GM12878 (cell line): ENCODE measurements around the gene INO80. TPM values are rescaled to one million over a fixed set of nuclear protein-coding genes. Genes with fewer than 3 reads are reported as not detected.

Experiments
- ATAC-seq: fragments of 200-7000 bp; cut with Tn5 transposase; 3 replicates; pipeline ENCODE4 v1.9.1; 2020; ENCODE audit warnings: mild to moderate bottlenecking, moderate library complexity
- BruUV-seq: library from RNA; stranded (reverse); fragments of 400-500 nt; replicated peaks from 2 replicates; lab custom pipeline; 2021; lab: Mats Ljungman, UMichigan
- CTCF ChIA-PET: fragments of 300-600 bp; sonication (Branson Sonifier 250); formaldehyde crosslinking; extraction: SDS; loops from one replicate; lab custom pipeline; 2021; ENCODE audit warnings: inconsistent platforms; lab: Yijun Ruan, JAX
- POLR2A ChIA-PET: fragments of 350-600 bp; formaldehyde crosslinking; extraction: SDS; loops from one replicate; lab custom pipeline; 2021; ENCODE audit warnings: inconsistent platforms; lab: Charles Lee
- RAD21 ChIA-PET: fragments of 300-600 bp; sonication (Branson Sonifier 250); formaldehyde crosslinking; loops from one replicate; lab custom pipeline; 2023; ENCODE audit warnings: antibody characterized with exemption; ENCODE audit not compliant: unreplicated experiment; lab: Charles Lee
- SMC1A ChIA-PET: fragments of 300-600 bp; sonication (Branson Sonifier 250); formaldehyde crosslinking; loops from one replicate; lab custom pipeline; 2023; ENCODE audit not compliant: unreplicated experiment, uncharacterized antibody; lab: Charles Lee
- DNase-seq: peaks from one replicate; pipeline ENCODE4 v3.0.0-alpha.2; 2011; ENCODE audit warnings: low read depth, low spot score
- FAIRE-seq: peaks from 3 replicates; lab custom pipeline; 2011; peaks lifted over from hg19 to GRCh38; lab: Jason Lieb, UNC
- H2AFZ ChIP-seq: 2 replicates; pipeline ENCODE4 v1.6.0; 2011; ENCODE audit warnings: low read depth, low read length, control low read depth; ENCODE audit not compliant: control insufficient read depth
- H3K27ac ChIP-seq: 2 replicates; pipeline ENCODE4 v1.5.1; 2011; ENCODE audit warnings: control low read depth; ENCODE audit not compliant: control insufficient read depth, insufficient read depth
- H3K27me3 ChIP-seq, 2 experiments: replicated peaks in 1 of 2; 2 replicates each; pipeline versions ENCODE4 v1.6.0 to v1.6.1; 2011; ENCODE audit warnings: low read length in 1 of 2; ENCODE audit not compliant: control insufficient read depth in 2 of 2, insufficient read depth in 2 of 2
- H3K36me3 ChIP-seq, 2 experiments: 2 replicates each; pipeline ENCODE4 v1.5.1; 2011; ENCODE audit warnings: low read length in 1 of 2; ENCODE audit not compliant: control insufficient read depth in 2 of 2, insufficient read depth in 2 of 2
- H3K4me1 ChIP-seq: 2 replicates; pipeline ENCODE4 v1.6.1; 2011; ENCODE audit warnings: mild to moderate bottlenecking, low read length, moderate library complexity, mixed read lengths; ENCODE audit not compliant: control insufficient read depth, insufficient read depth
- H3K4me2 ChIP-seq: 2 replicates; pipeline ENCODE4 v1.6.0; 2011; ENCODE audit warnings: control low read depth; ENCODE audit not compliant: control insufficient read depth, insufficient read depth
- H3K4me3 ChIP-seq: fragments of 200-600 bp; sonication (generic); 2 replicates; pipeline ENCODE4 v1.5.1; 2016
- H3K79me2 ChIP-seq: 2 replicates; pipeline ENCODE4 v1.6.0; 2011; ENCODE audit warnings: low read length; ENCODE audit not compliant: control insufficient read depth, insufficient read depth
- H3K9ac ChIP-seq: 2 replicates; pipeline ENCODE4 v1.8.0; 2011; ENCODE audit warnings: low read length, control low read depth, mixed read lengths; ENCODE audit not compliant: control insufficient read depth, insufficient read depth
- H3K9me3 ChIP-seq: replicated peaks from 3 replicates; pipeline ENCODE4 v1.5.1; 2011; ENCODE audit warnings: mild to moderate bottlenecking, low read length; ENCODE audit not compliant: control insufficient read depth, insufficient read depth
- H4K20me1 ChIP-seq: 2 replicates; pipeline ENCODE4 v1.6.0; 2011; ENCODE audit not compliant: control insufficient read depth, insufficient read depth
- CHD1 ChIP-seq: IDR thresholded peaks from 2 replicates; pipeline ENCODE4 v1.6.1; 2012; ENCODE audit warnings: low read depth, low read length, improper control_type of control experiment
- RFX5 ChIP-seq: IDR thresholded peaks from 2 replicates; pipeline ENCODE4 v1.6.1; 2011; ENCODE audit warnings: low read depth, low read length, improper control_type of control experiment
- SP1 ChIP-seq: IDR thresholded peaks from one replicate; pipeline ENCODE4 v1.6.1; 2011; ENCODE audit warnings: low read depth, low read length
- SREBF1 ChIP-seq: IDR thresholded peaks from 2 replicates; pipeline ENCODE4 v1.6.1; 2012; ENCODE audit warnings: mild to moderate bottlenecking, low read length
- WGBS: methylation state at CpG from one replicate; pipeline ENCODE4 v1.1.6; 2016; ENCODE audit warnings: low lambda C conversion rate; ENCODE audit not compliant: insufficient replicate concordance, insufficient coverage; ENCODE audit errors: missing lambda C conversion rate; 5-methylcytosine and 5-hydroxymethylcytosine counted together
- in situ Hi-C: fragments of 300-500 bp; cut with MboI; formaldehyde crosslinking; loops from 9 replicates; pipeline ENCODE4 v1.14.3; 2018; ENCODE audit warnings: mixed read lengths
- intact Hi-C: fragments of 100-400 bp; cut with micrococcal nuclease; formaldehyde crosslinking; loops from one replicate; pipeline ENCODE4 v1.14.2; 2022; ENCODE audit not compliant: unreplicated experiment
- polyA plus RNA-seq, 11 experiments: library from polyadenylated mRNA; depleted of rRNA in 4 of 11; unstranded in 6 of 11; stranded (reverse) in 5 of 11; fragments of >200 nt; fragmentation: Nextera tagmentation in 4 of 11; fragmentation: Illumina TruSeq in 1 of 11; extraction: Ambion mirVana in 4 of 11; extraction: Trizol in 1 of 11; gene quantifications; 1 replicate in 1 of 11; 2 replicates in 10 of 11; pipeline versions ENCODE4 v1.2.1 to v1.2.3, GENCODE V29; 2011 to 2016; ENCODE audit warnings: inconsistent platforms in 2 of 11, missing spikeins in 2 of 11, low read depth in 1 of 11
- total RNA-seq, 4 experiments: library from RNA; depleted of rRNA in 3 of 4; stranded (reverse); fragments of >200 nt in 3 of 4; fragmentation: Illumina TruSeq in 1 of 4; extraction: Trizol in 1 of 4; gene quantifications; 2 replicates each; pipeline versions ENCODE4 v1.2.1 to v1.2.3, GENCODE V29; 2013 to 2021
- TF ChIP-seq, protein P1 (sequence below): IDR thresholded peaks from 2 replicates; pipeline ENCODE4 v1.6.1; 2011; ENCODE audit warnings: mild to moderate bottlenecking, low read depth, low read length, moderate library complexity; ENCODE audit not compliant: insufficient replicate concordance
- TF ChIP-seq, protein P2 (sequence below): fragments of 450-650 bp; IDR thresholded peaks from 2 replicates; pipeline ENCODE4 v1.6.1; 2018; ENCODE audit warnings: borderline replicate concordance, mild to moderate bottlenecking; ENCODE audit not compliant: partially characterized antibody
- TF ChIP-seq, protein P3 (sequence below): fragments of 450-650 bp; IDR thresholded peaks from 2 replicates; pipeline ENCODE4 v1.6.1; 2017; ENCODE audit warnings: low read depth, mild to moderate bottlenecking, moderate library complexity

INO80 gene
- total and polyA plus RNA-seq, 10 of the 15 experiments (the other 5 are each of a cell fraction or from before 2014, with no cell fraction given): 4.5 to 25.0 (median 14.2) TPM

DNA sequence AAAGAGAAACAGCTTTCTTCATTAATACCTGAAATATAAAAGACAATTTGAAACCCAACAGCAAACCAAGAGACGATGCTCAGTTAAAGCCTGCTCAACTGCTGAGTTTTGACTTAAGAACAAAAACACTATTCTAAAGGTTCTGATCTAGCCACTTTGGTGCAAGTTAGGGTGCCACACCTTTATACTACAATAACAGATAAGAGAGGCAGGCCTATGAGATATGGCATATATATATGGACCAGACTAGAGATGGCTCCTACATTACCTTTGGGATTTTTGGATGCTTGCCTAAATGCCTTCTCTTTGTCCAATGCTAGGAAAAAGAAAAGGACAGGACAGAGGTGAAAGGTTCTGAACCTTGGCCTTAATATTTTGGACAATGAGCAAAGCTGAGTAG, 68.6 kb downstream of the INO80 start (continued):
- TF ChIP-seq CHD1 (no peak), SREBF1 (no peak)

DNA sequence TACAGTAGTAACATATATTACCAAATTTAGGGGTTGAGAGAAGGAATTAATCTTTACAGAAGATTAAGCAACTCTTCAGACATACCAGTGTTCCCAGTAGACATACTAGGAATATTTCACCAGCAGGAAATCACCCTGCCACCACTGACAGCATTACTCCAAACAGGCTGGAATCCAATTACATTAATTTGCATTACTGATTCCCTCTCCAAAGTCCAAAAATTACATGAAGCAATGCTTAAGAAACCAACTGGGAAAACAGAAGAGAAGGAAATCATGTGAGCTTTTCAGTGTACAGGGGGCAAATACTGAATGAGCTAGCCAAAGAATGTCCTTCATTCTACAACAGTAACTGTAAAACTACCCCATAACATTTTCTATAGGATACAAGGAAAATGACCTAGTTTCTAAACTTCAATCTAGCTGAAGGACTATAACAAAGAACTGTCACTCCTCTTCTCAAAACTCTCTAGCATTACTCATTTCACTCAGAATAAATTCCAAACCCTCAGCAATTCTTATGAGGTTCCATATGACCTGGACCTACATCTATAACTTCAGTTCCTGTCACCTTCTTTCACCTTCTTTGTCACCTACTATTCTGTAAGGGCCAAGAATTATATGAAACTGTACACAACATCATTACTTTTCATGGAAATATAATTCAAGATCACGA, 72.7 kb downstream of the INO80 start:
- Histone ChIP-seq H3K4me2 (no peak overlapping the region), H3K9ac (no peak overlapping the region), H3K4me1 (no peaks in the 10 kb centered on the region), H3K27me3 (no peaks in the 10 kb centered on the region), H3K27ac (no peak overlapping the region), H3K9me3 (no peaks in the 10 kb centered on the region), H2AFZ (no peak overlapping the region), H3K4me3 (no peak overlapping the region), H3K36me3 (peaks cover 8 to 31% of the 10 kb centered on the region in 2 experiments; a peak in 3 of 4 replicates), H3K79me2 (no peaks in the 10 kb centered on the region), H4K20me1 (no peaks in the 10 kb centered on the region)
- SMC1A ChIA-PET: interaction anchor here (1.1 kb wide), 1 partner anchor 11 kb away, joined by 3 read pairs; no protein-coding TSS in a partner anchor
- no TSS peak for BruUV-seq
- POLR2A ChIA-PET: interaction anchor here (1.8 kb wide), 1 partner anchor 102 kb away, joined by 4 read pairs; no protein-coding TSS in a partner anchor
- TF ChIP-seq, protein P1, sequence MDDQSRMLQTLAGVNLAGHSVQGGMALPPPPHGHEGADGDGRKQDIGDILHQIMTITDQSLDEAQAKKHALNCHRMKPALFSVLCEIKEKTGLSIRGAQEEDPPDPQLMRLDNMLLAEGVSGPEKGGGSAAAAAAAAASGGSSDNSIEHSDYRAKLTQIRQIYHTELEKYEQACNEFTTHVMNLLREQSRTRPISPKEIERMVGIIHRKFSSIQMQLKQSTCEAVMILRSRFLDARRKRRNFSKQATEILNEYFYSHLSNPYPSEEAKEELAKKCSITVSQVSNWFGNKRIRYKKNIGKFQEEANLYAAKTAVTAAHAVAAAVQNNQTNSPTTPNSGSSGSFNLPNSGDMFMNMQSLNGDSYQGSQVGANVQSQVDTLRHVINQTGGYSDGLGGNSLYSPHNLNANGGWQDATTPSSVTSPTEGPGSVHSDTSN: no peak
- TF ChIP-seq, protein P2, sequence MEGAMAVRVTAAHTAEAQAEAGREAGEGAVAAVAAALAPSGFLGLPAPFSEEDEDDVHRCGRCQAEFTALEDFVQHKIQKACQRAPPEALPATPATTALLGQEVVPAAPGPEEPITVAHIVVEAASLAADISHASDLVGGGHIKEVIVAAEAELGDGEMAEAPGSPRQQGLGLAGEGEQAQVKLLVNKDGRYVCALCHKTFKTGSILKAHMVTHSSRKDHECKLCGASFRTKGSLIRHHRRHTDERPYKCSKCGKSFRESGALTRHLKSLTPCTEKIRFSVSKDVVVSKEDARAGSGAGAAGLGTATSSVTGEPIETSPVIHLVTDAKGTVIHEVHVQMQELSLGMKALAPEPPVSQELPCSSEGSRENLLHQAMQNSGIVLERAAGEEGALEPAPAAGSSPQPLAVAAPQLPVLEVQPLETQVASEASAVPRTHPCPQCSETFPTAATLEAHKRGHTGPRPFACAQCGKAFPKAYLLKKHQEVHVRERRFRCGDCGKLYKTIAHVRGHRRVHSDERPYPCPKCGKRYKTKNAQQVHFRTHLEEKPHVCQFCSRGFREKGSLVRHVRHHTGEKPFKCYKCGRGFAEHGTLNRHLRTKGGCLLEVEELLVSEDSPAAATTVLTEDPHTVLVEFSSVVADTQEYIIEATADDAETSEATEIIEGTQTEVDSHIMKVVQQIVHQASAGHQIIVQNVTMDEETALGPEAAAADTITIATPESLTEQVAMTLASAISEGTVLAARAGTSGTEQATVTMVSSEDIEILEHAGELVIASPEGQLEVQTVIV: no peak
- TF ChIP-seq, protein P3, sequence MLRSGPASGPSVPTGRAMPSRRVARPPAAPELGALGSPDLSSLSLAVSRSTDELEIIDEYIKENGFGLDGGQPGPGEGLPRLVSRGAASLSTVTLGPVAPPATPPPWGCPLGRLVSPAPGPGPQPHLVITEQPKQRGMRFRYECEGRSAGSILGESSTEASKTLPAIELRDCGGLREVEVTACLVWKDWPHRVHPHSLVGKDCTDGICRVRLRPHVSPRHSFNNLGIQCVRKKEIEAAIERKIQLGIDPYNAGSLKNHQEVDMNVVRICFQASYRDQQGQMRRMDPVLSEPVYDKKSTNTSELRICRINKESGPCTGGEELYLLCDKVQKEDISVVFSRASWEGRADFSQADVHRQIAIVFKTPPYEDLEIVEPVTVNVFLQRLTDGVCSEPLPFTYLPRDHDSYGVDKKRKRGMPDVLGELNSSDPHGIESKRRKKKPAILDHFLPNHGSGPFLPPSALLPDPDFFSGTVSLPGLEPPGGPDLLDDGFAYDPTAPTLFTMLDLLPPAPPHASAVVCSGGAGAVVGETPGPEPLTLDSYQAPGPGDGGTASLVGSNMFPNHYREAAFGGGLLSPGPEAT: no peak
- TF ChIP-seq RFX5 (no peak), SP1 (no peak)
- CTCF ChIA-PET: no interaction called here
- FAIRE-seq (no peak), DNase-seq (no peak), ATAC-seq (no peak)
- RAD21 ChIA-PET: interaction anchor here (0.9 kb wide), 1 partner anchor 139 kb away, joined by 3 read pairs; no protein-coding TSS in a partner anchor
- in situ Hi-C loops: no loop called here
- 88% methylated on average over 1 of the region's 1 CpG for WGBS
- intact Hi-C loops: no loop called here
